ENCODE results near the gene SACS. TPM values are rescaled to one million over a fixed set of nuclear protein-coding genes. Genes with fewer than 3 reads are reported as not detected.

The SACS gene
- total and polyA plus RNA-seq, 2 donors (not counting 3 experiments of a cell fraction or from before 2014, with no cell fraction given) = 14.8 to 72.7 TPM

DNA sequence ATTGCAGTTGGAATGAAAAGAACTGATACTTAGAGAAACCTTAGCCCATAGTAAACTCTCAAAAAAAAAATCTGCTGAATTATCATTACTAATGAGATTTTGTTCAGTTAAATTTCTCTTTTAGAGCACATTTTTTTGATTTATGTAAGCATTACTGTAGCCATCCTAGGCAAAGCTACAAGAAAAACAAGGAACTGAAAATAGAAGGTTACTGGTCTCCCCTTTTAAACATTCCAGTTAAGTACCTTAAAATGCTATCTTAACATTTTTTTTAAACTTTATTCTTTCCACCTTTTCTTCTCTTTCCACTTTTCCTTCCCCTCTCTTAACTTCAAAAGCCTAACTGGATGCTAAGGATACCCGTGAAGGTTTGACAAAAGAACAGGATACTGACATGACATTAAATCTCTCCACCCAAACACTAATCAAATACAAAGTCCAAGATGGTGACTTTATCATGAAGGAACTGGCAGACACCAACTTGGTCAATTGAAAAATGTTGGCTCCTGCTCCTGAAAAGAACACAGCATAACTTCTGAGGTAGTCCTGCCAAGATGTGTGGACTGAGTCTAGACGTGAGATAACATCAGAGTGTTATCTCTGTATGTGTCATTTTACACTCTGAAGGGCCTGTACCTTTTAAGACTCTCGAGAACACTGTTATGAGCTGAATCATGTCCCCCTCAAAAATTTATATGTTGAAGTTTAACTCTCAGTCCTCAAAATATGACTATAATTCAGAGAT lies 29.5 kb upstream of the SACS start:
- no peaks in the 10 kb centered on the region for H3K9me3 ChIP-seq (replicated peaks; ENCODE audit: control insufficient read depth, insufficient read depth, low read length)
- POLR2A ChIA-PET = interaction anchor here (0.6 kb wide), 1 partner anchor 51 kb away, joined by 3 read pairs; no protein-coding TSS in a partner anchor
- H3K79me2 ChIP-seq (ENCODE audit: control insufficient read depth, insufficient read depth, low read length) = no peaks in the 10 kb centered on the region
- H4K20me1 ChIP-seq (replicated peaks; ENCODE audit: control insufficient read depth, extremely low read depth, insufficient read depth, low read length) = no peaks in the 10 kb centered on the region
- no TSS peak for BruUV-seq (replicated peaks)
- CTCF ChIA-PET = no interaction called here
- no peak overlapping the region for H2AFZ ChIP-seq (ENCODE audit: low read depth, low read length)
- H3K4me1 ChIP-seq (ENCODE audit: control insufficient read depth, extremely low read depth, insufficient read depth, low read length) = peaks cover 7% of the 10 kb centered on the region
- no peak overlapping the region for H3K4me3 ChIP-seq (replicated peaks in 1 of 3; ENCODE audit: insufficient read depth in 1 of 3, low read depth in 1 of 3, low read length in 3 of 3)
- H3K9ac ChIP-seq (replicated peaks; ENCODE audit: extremely low read depth, insufficient read depth, low read length) = no peak overlapping the region
- H3K4me2 ChIP-seq (ENCODE audit: insufficient read depth, low read length) = no peak overlapping the region
- TF ChIP-seq EZH2 (IDR thresholded peaks at IDR 0.05; ENCODE audit: borderline replicate concordance, low read depth, low read length, severe bottlenecking) (no peak), POLR2AphosphoS5 (IDR thresholded peaks at IDR 0.05; ENCODE audit: insufficient read depth, low read depth, low read length) (no peak), MYC (IDR thresholded peaks at IDR 0.05; ENCODE audit: low read depth, low read length) (no peak), FOS (IDR thresholded peaks at IDR 0.05; ENCODE audit: borderline replicate concordance, insufficient read depth, low read length) (no peak), JUN (IDR thresholded peaks at IDR 0.05; ENCODE audit: borderline replicate concordance, insufficient read depth, insufficient read length, low read depth) (no peak), GATA2 (IDR thresholded peaks at IDR 0.05; ENCODE audit: insufficient read depth, insufficient read length, low read depth, low read length) (no peak), POLR2A (IDR thresholded peaks at IDR 0.05; ENCODE audit: low read depth, low read length) (no peak)
- TF ChIP-seq, protein P1, sequence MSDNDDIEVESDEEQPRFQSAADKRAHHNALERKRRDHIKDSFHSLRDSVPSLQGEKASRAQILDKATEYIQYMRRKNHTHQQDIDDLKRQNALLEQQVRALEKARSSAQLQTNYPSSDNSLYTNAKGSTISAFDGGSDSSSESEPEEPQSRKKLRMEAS (IDR thresholded peaks at IDR 0.05; ENCODE audit: insufficient read depth, insufficient read length) = no peak
- TF ChIP-seq, protein P2, sequence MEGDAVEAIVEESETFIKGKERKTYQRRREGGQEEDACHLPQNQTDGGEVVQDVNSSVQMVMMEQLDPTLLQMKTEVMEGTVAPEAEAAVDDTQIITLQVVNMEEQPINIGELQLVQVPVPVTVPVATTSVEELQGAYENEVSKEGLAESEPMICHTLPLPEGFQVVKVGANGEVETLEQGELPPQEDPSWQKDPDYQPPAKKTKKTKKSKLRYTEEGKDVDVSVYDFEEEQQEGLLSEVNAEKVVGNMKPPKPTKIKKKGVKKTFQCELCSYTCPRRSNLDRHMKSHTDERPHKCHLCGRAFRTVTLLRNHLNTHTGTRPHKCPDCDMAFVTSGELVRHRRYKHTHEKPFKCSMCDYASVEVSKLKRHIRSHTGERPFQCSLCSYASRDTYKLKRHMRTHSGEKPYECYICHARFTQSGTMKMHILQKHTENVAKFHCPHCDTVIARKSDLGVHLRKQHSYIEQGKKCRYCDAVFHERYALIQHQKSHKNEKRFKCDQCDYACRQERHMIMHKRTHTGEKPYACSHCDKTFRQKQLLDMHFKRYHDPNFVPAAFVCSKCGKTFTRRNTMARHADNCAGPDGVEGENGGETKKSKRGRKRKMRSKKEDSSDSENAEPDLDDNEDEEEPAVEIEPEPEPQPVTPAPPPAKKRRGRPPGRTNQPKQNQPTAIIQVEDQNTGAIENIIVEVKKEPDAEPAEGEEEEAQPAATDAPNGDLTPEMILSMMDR (IDR thresholded peaks at IDR 0.05; ENCODE audit: extremely low read depth in 1 of 2, insufficient read depth in 1 of 2, low read depth in 1 of 2, low read length in 2 of 2) = no peak
- no peak for DNase-seq (ENCODE audit: low read depth, low spot score)
- dilution Hi-C loops (cut with MboI; ENCODE audit: extremely low pct_ligation_motif_present, low sequenced_read_pairs) = no loop called here
- no peaks in the 10 kb centered on the region for H3K36me3 ChIP-seq (ENCODE audit: control insufficient read depth in 2 of 2, extremely low read depth in 1 of 2, insufficient read depth in 2 of 2, low read length in 2 of 2)
- H3K27ac ChIP-seq (ENCODE audit: insufficient read depth, low read depth, low read length) = no peak overlapping the region
- intact Hi-C loops (cut with micrococcal nuclease) = loop anchor here (10.0 kb wide), 1 partner anchor 762 kb away; no protein-coding TSS in a partner anchor
- peaks cover 0 to 3% of the 10 kb centered on the region in 2 experiments for H3K27me3 ChIP-seq (ENCODE audit: control insufficient read depth in 2 of 2, insufficient read depth in 2 of 2, low read length in 2 of 2)
- FAIRE-seq = no peak
- no peaks in the 10 kb centered on the region for H3K9me1 ChIP-seq (replicated peaks; ENCODE audit: control insufficient read depth, extremely low read depth, insufficient read depth, low read length)
